IMR-90 (cell line): ENCODE measurements around the gene FARP1. TPM values are rescaled to one million over a fixed set of nuclear protein-coding genes. Genes with fewer than 3 reads are reported as not detected.
A peak's percentile ranks its signal among the peaks of the same experiment; 100 is the strongest.

Experiments used
- ATAC-seq: fragments of 200-7000 bp; cut with Tn5 transposase; 2 replicates; pipeline ENCODE4 v1.9.1; 2020; ENCODE audit warnings: low read depth, mild to moderate bottlenecking, moderate library complexity
- BruUV-seq: library from RNA; stranded (reverse); fragments of 400-500 nt; replicated peaks from 2 replicates; lab custom pipeline; 2021; lab: Mats Ljungman, UMichigan
- CTCF ChIA-PET: fragments of 300-600 bp; formaldehyde crosslinking; extraction: SDS; loops from one replicate; lab custom pipeline; 2021; ENCODE audit warnings: antibody characterized with exemption; lab: Yijun Ruan, JAX
- POLR2A ChIA-PET: fragments of 300-600 bp; sonication (Branson Sonifier 250); formaldehyde crosslinking; loops from one replicate; lab custom pipeline; 2022; ENCODE audit warnings: antibody characterized with exemption; ENCODE audit not compliant: unreplicated experiment; lab: Charles Lee
- DNase-seq: peaks from one replicate; pipeline ENCODE4 v3.0.0; 2013
- H2AFZ ChIP-seq: replicated peaks from 2 replicates; pipeline ENCODE3; 2013; ENCODE audit warnings: low read length, mild to moderate bottlenecking; ENCODE audit not compliant: poor library complexity
- H2AK5ac ChIP-seq: 2 replicates; pipeline ENCODE4 v1.6.1; 2013; ENCODE audit warnings: low read depth, low read length, inconsistent platforms
- H2AK9ac ChIP-seq: replicated peaks from 2 replicates; pipeline ENCODE3; 2013; ENCODE audit warnings: mild to moderate bottlenecking, low read depth, low read length, moderate library complexity; ENCODE audit not compliant: poor library complexity
- H2BK120ac ChIP-seq: 2 replicates; pipeline ENCODE4 v1.6.1; 2013; ENCODE audit warnings: low read depth, low read length, inconsistent platforms
- H2BK15ac ChIP-seq: 3 replicates; pipeline ENCODE4 v1.6.1; 2013; ENCODE audit warnings: low read depth, low read length, inconsistent platforms
- H2BK20ac ChIP-seq: 2 replicates; pipeline ENCODE4 v1.6.1; 2013; ENCODE audit warnings: low read depth, mild to moderate bottlenecking, inconsistent platforms, low read length, moderate library complexity
- H2BK5ac ChIP-seq: 2 replicates; pipeline ENCODE4 v1.6.1; 2013; ENCODE audit warnings: mild to moderate bottlenecking, low read depth, low read length, inconsistent platforms; ENCODE audit not compliant: poor library complexity, severe bottlenecking
- H3K14ac ChIP-seq: replicated peaks from 2 replicates; pipeline ENCODE4 v1.6.1; 2013; ENCODE audit warnings: low read depth, low read length, inconsistent platforms
- H3K18ac ChIP-seq: 2 replicates; pipeline ENCODE4 v1.6.1; 2013; ENCODE audit warnings: low read depth, low read length, control low read depth
- H3K23ac ChIP-seq: 2 replicates; pipeline ENCODE4 v1.6.1; 2013; ENCODE audit warnings: low read depth, low read length, inconsistent platforms
- H3K27ac ChIP-seq: 2 replicates; pipeline ENCODE4 v1.5.1; 2013; ENCODE audit warnings: mild to moderate bottlenecking, control low read depth, low read length; ENCODE audit not compliant: insufficient read depth
- H3K27me3 ChIP-seq: 2 replicates; pipeline ENCODE4 v1.6.1; 2013; ENCODE audit warnings: low read length; ENCODE audit not compliant: control insufficient read depth, insufficient read depth
- H3K36me3 ChIP-seq: 2 replicates; pipeline ENCODE4 v1.6.1; 2013; ENCODE audit warnings: low read length, mixed read lengths; ENCODE audit not compliant: control insufficient read depth, insufficient read depth
- H3K4ac ChIP-seq: 2 replicates; pipeline ENCODE4 v1.6.1; 2013; ENCODE audit warnings: low read depth, low read length, inconsistent platforms
- H3K4me1 ChIP-seq: 2 replicates; pipeline ENCODE4 v1.6.1; 2013; ENCODE audit warnings: low read length, mixed read lengths; ENCODE audit not compliant: control insufficient read depth, insufficient read depth
- H3K4me2 ChIP-seq: 2 replicates; pipeline ENCODE4 v1.6.1; 2013; ENCODE audit warnings: low read depth, mild to moderate bottlenecking, control low read depth, low read length, moderate library complexity
- H3K4me3 ChIP-seq: 2 replicates; pipeline ENCODE4 v1.5.1; 2013; ENCODE audit warnings: low read depth, mild to moderate bottlenecking, control low read depth, low read length, moderate library complexity; ENCODE audit not compliant: insufficient read depth
- H3K56ac ChIP-seq: 2 replicates; pipeline ENCODE4 v1.6.1; 2013; ENCODE audit warnings: low read length, inconsistent platforms; ENCODE audit not compliant: insufficient read depth; ENCODE audit errors: extremely low read depth
- H3K79me1 ChIP-seq, 2 experiments: 2 replicates each; pipeline ENCODE4 v1.6.1; 2013; ENCODE audit warnings: low read length in 2 of 2, inconsistent platforms in 1 of 2, low read depth in 1 of 2
- H3K9ac ChIP-seq: 2 replicates; pipeline ENCODE4 v1.6.1; 2013; ENCODE audit warnings: low read depth, low read length, control low read depth
- H3K9me1 ChIP-seq: 2 replicates; pipeline ENCODE4 v1.6.1; 2013; ENCODE audit warnings: low read length, inconsistent platforms; ENCODE audit not compliant: insufficient read depth
- H3K9me3 ChIP-seq: 2 replicates; pipeline ENCODE4 v1.6.1; 2013; ENCODE audit warnings: low read length; ENCODE audit not compliant: control insufficient read depth, insufficient read depth
- H4K20me1 ChIP-seq: 2 replicates; pipeline ENCODE4 v1.6.1; 2013; ENCODE audit warnings: low read length, inconsistent platforms; ENCODE audit not compliant: insufficient read depth
- H4K5ac ChIP-seq: 2 replicates; pipeline ENCODE4 v1.6.1; 2013; ENCODE audit warnings: mild to moderate bottlenecking, low read depth, low read length, control low read depth
- H4K8ac ChIP-seq, 2 experiments: 2 replicates each; pipeline ENCODE4 v1.6.1; 2013; ENCODE audit warnings: low read depth in 2 of 2, low read length in 2 of 2, control low read depth in 1 of 2, inconsistent platforms in 1 of 2
- H4K91ac ChIP-seq: 2 replicates; pipeline ENCODE4 v1.6.1; 2013; ENCODE audit warnings: low read depth, low read length, inconsistent platforms; ENCODE audit not compliant: insufficient read depth
- CEBPB ChIP-seq: IDR thresholded peaks from 2 replicates; pipeline ENCODE4 v1.6.1; 2012; ENCODE audit warnings: low read depth, low read length, improper control_type of control experiment
- CHD1 ChIP-seq: IDR thresholded peaks from 2 replicates; pipeline ENCODE4 v1.6.1; 2012; ENCODE audit warnings: low read depth, low read length, improper control_type of control experiment
- CTCF ChIP-seq: conservative IDR thresholded peaks from 2 replicates; pipeline ENCODE4 v1.5.1; 2012; ENCODE audit warnings: mild to moderate bottlenecking, low read depth, low read length, improper control_type of control experiment
- ELK1 ChIP-seq: fragments of 150-350 bp; IDR thresholded peaks from 2 replicates; pipeline ENCODE4 v1.6.1; 2016; ENCODE audit warnings: low read depth, mild to moderate bottlenecking, low read length, moderate library complexity, borderline replicate concordance
- MAFK ChIP-seq: IDR thresholded peaks from 2 replicates; pipeline ENCODE4 v1.6.1; 2012; ENCODE audit warnings: low read depth, low read length, improper control_type of control experiment
- MAZ ChIP-seq: IDR thresholded peaks from 2 replicates; pipeline ENCODE4 v1.6.1; 2012; ENCODE audit warnings: low read depth, mild to moderate bottlenecking, low read length, improper control_type of control experiment, moderate library complexity, borderline replicate concordance
- NFE2L2 ChIP-seq: fragments of 150-350 bp; IDR thresholded peaks from 2 replicates; pipeline ENCODE4 v1.6.1; 2016; ENCODE audit warnings: low read depth, mild to moderate bottlenecking, low read length
- POLR2A ChIP-seq: IDR thresholded peaks from 2 replicates; pipeline ENCODE4 v1.6.1; 2012; ENCODE audit warnings: mild to moderate bottlenecking, low read depth, low read length
- RAD21 ChIP-seq: IDR thresholded peaks from 2 replicates; pipeline ENCODE4 v1.6.1; 2012; ENCODE audit warnings: low read length, improper control_type of control experiment
- RCOR1 ChIP-seq: IDR thresholded peaks from 2 replicates; pipeline ENCODE4 v1.6.1; 2012; ENCODE audit warnings: mild to moderate bottlenecking, low read length, improper control_type of control experiment; ENCODE audit not compliant: insufficient replicate concordance
- RFX5 ChIP-seq: IDR thresholded peaks from 2 replicates; pipeline ENCODE4 v1.8.0; 2012; ENCODE audit warnings: low read depth, mild to moderate bottlenecking, low read length, moderate library complexity
- SMC3 ChIP-seq: fragments of 150-350 bp; IDR thresholded peaks from 2 replicates; pipeline ENCODE4 v1.6.1; 2016; ENCODE audit warnings: low read depth, mild to moderate bottlenecking, antibody characterized with exemption, low read length, moderate library complexity
- WGBS, 2 experiments: methylation state at CpG; one replicate each; pipeline versions ENCODE4 v1.1.5 to v1.1.7; 2013; ENCODE audit warnings: missing lambda C conversion rate in 2 of 2; ENCODE audit not compliant: insufficient read length in 1 of 2; ENCODE audit errors: extremely low coverage in 2 of 2; 5-methylcytosine and 5-hydroxymethylcytosine counted together
- dilution Hi-C: fragments of 300-500 bp; cut with HindIII; formaldehyde crosslinking; loops from one replicate; pipeline ENCODE4 v1.14.3; 2018; ENCODE audit warnings: low sequenced_read_pairs; ENCODE audit not compliant: unreplicated experiment
- in situ Hi-C: fragments of 300-500 bp; cut with MboI; formaldehyde crosslinking; loops from 3 replicates; pipeline ENCODE4 v1.14.3; 2019; ENCODE audit warnings: low sequenced_read_pairs, inconsistent platforms, mixed read lengths
- intact Hi-C: fragments of 100-400 bp; cut with micrococcal nuclease; formaldehyde crosslinking; loops from 2 replicates; pipeline ENCODE4 v1.10.0; 2022
- polyA plus RNA-seq, 3 experiments: library from polyadenylated mRNA; depleted of rRNA; stranded (reverse); fragments of >200 nt; gene quantifications; 2 replicates each; pipeline ENCODE4 v1.2.3, GENCODE V29; 2012; ENCODE audit warnings: low replicate concordance in 1 of 3
- total RNA-seq: library from RNA; depleted of rRNA; stranded (reverse); fragments of >200 nt; gene quantifications from 2 replicates; pipeline ENCODE4 v1.2.3, GENCODE V29; 2012

The FARP1 gene
- total and polyA plus RNA-seq, 2 of the 4 experiments (the other 2 are of a cell fraction) = 39.6 to 57.0 TPM

GRCh38 chr13:98312606-98313005, 169.7 kb downstream of the FARP1 start (continued):
- no peak for TF ChIP-seq CHD1
- TF ChIP-seq CEBPB = no peak
- no peak for TF ChIP-seq NFE2L2

GRCh38 chr13:98313023-98313921, 170.4 kb downstream of the FARP1 start:
- H3K4me2 ChIP-seq = no peak overlapping the region
- H3K27me3 ChIP-seq = no peaks in the 10 kb centered on the region
- intact Hi-C loops (no loop called here), in situ Hi-C loops (no loop called here), dilution Hi-C loops (no loop called here)
- no peak overlapping the region; the same call in 1 of the 2 replicates for H3K4ac ChIP-seq
- no peak overlapping the region for H2AFZ ChIP-seq
- no peak overlapping the region for H2BK5ac ChIP-seq
- ChIA-PET CTCF (no interaction called here), POLR2A (no interaction called here)
- H3K56ac ChIP-seq = no peak overlapping the region
- no peak overlapping the region for H4K5ac ChIP-seq
- DNase-seq (no peak), ATAC-seq (no peak)
- H3K14ac ChIP-seq = no peak overlapping the region
- no peak overlapping the region for H3K23ac ChIP-seq
- peaks cover 51% of the 10 kb centered on the region for H3K9me1 ChIP-seq
- H3K36me3 ChIP-seq = peaks cover 20% of the 10 kb centered on the region
- H2BK120ac ChIP-seq = no peak overlapping the region
- no peak overlapping the region for H2BK15ac ChIP-seq
- H3K18ac ChIP-seq = no peak overlapping the region
- H2BK20ac ChIP-seq = 0 out of 2 replicates have a peak overlapping the region, but pooled peaks have one; percentile 21
- WGBS, 2 experiments = 100% methylated on average over 5 of the region's 20 CpGs; no CpG with 5 or more reads in 1 of the 2 experiments
- no peak overlapping the region for H3K9ac ChIP-seq
- H4K91ac ChIP-seq = peak overlapping the region; percentile 24; the same call in 1 of the 2 replicates
- H3K79me1 ChIP-seq = peaks cover 66 to 82% of the 10 kb centered on the region in 2 experiments
- TF ChIP-seq MAZ (no peak), POLR2A (no peak), RCOR1 (no peak), CTCF (no peak), MAFK (no peak), SMC3 (no peak), RFX5 (no peak), CHD1 (no peak), ELK1 (no peak), RAD21 (no peak)
- no peak overlapping the region for H2AK9ac ChIP-seq
- H4K20me1 ChIP-seq = peaks cover 10% of the 10 kb centered on the region; the same call in 1 of the 2 replicates
- no peak overlapping the region for H4K8ac ChIP-seq
- peak overlapping the region; percentile 12; the same call in 1 of the 2 replicates for H2AK5ac ChIP-seq
- H3K27ac ChIP-seq = no peak overlapping the region
- H3K4me3 ChIP-seq = no peak overlapping the region
- H3K9me3 ChIP-seq = no peaks in the 10 kb centered on the region
- no TSS peak for BruUV-seq
- H3K4me1 ChIP-seq = peaks cover 15% of the 10 kb centered on the region
